IPS-15b (cell line): ENCODE measurements around the gene MYH15.

ENCODE experiments used
- H3K27me3 ChIP-seq: one replicate; pipeline ENCODE4 v1.6.1; 2013; ENCODE audit warnings: low read length; ENCODE audit not compliant: control insufficient read depth, insufficient read depth
- H3K36me3 ChIP-seq: one replicate; pipeline ENCODE4 v1.6.1; 2013; ENCODE audit warnings: low read length; ENCODE audit not compliant: control insufficient read depth, insufficient read depth
- H3K4me1 ChIP-seq: one replicate; pipeline ENCODE4 v1.6.1; 2013; ENCODE audit warnings: mild to moderate bottlenecking, low read length; ENCODE audit not compliant: control insufficient read depth, insufficient read depth
- H3K4me3 ChIP-seq: one replicate; pipeline ENCODE4 v1.5.1; 2013; ENCODE audit warnings: low read depth, low read length
- H3K9ac ChIP-seq: one replicate; pipeline ENCODE4 v1.6.1; 2013; ENCODE audit warnings: low read depth, mild to moderate bottlenecking, low read length
- H3K9me3 ChIP-seq: one replicate; pipeline ENCODE4 v1.6.1; 2013; ENCODE audit warnings: mild to moderate bottlenecking, low read length; ENCODE audit not compliant: control insufficient read depth, insufficient read depth

Gene MYH15

GRCh38 chr3:108507902-108508301 is 2.5 kb downstream of the MYH15 start:
- peaks cover 5% of the 10 kb centered on the region for H3K4me1 ChIP-seq
- H3K36me3 ChIP-seq = no peaks in the 10 kb centered on the region
- H3K9me3 ChIP-seq = no peaks in the 10 kb centered on the region
- no peak overlapping the region for H3K9ac ChIP-seq
- no peaks in the 10 kb centered on the region for H3K27me3 ChIP-seq
- H3K4me3 ChIP-seq = no peak overlapping the region

GRCh38 chr3:108505811-108506210 is 4.6 kb downstream of the MYH15 start:
- no peaks in the 10 kb centered on the region for H3K27me3 ChIP-seq
- H3K4me3 ChIP-seq = no peak overlapping the region
- no peaks in the 10 kb centered on the region for H3K36me3 ChIP-seq
- H3K9ac ChIP-seq = no peak overlapping the region
- H3K9me3 ChIP-seq = no peaks in the 10 kb centered on the region
- peaks cover 5% of the 10 kb centered on the region for H3K4me1 ChIP-seq

GRCh38 chr3:108503722-108504121 is 6.7 kb downstream of the MYH15 start:
- no peaks in the 10 kb centered on the region for H3K9me3 ChIP-seq
- peaks cover 5% of the 10 kb centered on the region for H3K4me1 ChIP-seq
- no peaks in the 10 kb centered on the region for H3K36me3 ChIP-seq
- H3K9ac ChIP-seq = no peak overlapping the region
- no peaks in the 10 kb centered on the region for H3K27me3 ChIP-seq
- H3K4me3 ChIP-seq = no peak overlapping the region

GRCh38 chr3:108501535-108501934 is 8.9 kb downstream of the MYH15 start:
- H3K4me1 ChIP-seq = no peaks in the 10 kb centered on the region
- H3K9me3 ChIP-seq = no peaks in the 10 kb centered on the region
- no peaks in the 10 kb centered on the region for H3K27me3 ChIP-seq
- no peaks in the 10 kb centered on the region for H3K36me3 ChIP-seq
- H3K4me3 ChIP-seq = no peak overlapping the region
- no peak overlapping the region for H3K9ac ChIP-seq

GRCh38 chr3:108500728-108501127 is 9.7 kb downstream of the MYH15 start:
- H3K9me3 ChIP-seq = no peaks in the 10 kb centered on the region
- H3K36me3 ChIP-seq = no peaks in the 10 kb centered on the region
- H3K27me3 ChIP-seq = no peaks in the 10 kb centered on the region
- no peak overlapping the region for H3K9ac ChIP-seq
- no peak overlapping the region for H3K4me3 ChIP-seq
- H3K4me1 ChIP-seq = no peaks in the 10 kb centered on the region

GRCh38 chr3:108497271-108497670 is 13.1 kb downstream of the MYH15 start:
- H3K4me3 ChIP-seq = no peak overlapping the region
- H3K27me3 ChIP-seq = no peaks in the 10 kb centered on the region
- H3K4me1 ChIP-seq = no peaks in the 10 kb centered on the region
- H3K9me3 ChIP-seq = no peaks in the 10 kb centered on the region
- no peak overlapping the region for H3K9ac ChIP-seq
- no peaks in the 10 kb centered on the region for H3K36me3 ChIP-seq

GRCh38 chr3:108495717-108496116 is 14.7 kb downstream of the MYH15 start:
- H3K9me3 ChIP-seq = no peaks in the 10 kb centered on the region
- no peak overlapping the region for H3K4me3 ChIP-seq
- H3K27me3 ChIP-seq = no peaks in the 10 kb centered on the region
- H3K4me1 ChIP-seq = no peaks in the 10 kb centered on the region
- no peaks in the 10 kb centered on the region for H3K36me3 ChIP-seq
- H3K9ac ChIP-seq = no peak overlapping the region

GRCh38 chr3:108494906-108495531 is 15.4 kb downstream of the MYH15 start:
- Histone ChIP-seq H3K27me3 (no peaks in the 10 kb centered on the region), H3K9ac (no peak overlapping the region)

GRCh38 chr3:108493862-108494261 is 16.5 kb downstream of the MYH15 start:
- Histone ChIP-seq H3K4me1 (no peaks in the 10 kb centered on the region), H3K27me3 (no peaks in the 10 kb centered on the region), H3K9me3 (no peaks in the 10 kb centered on the region), H3K36me3 (no peaks in the 10 kb centered on the region), H3K9ac (no peak overlapping the region), H3K4me3 (no peak overlapping the region)

More at GRCh38 chr3:108494906-108495531, 15.4 kb downstream of the MYH15 start:
- Histone ChIP-seq H3K4me1 (no peaks in the 10 kb centered on the region), H3K36me3 (no peaks in the 10 kb centered on the region), H3K4me3 (no peak overlapping the region), H3K9me3 (no peaks in the 10 kb centered on the region)

GRCh38 chr3:108491456-108491855 is 18.9 kb downstream of the MYH15 start:
- Histone ChIP-seq H3K4me3 (no peak overlapping the region), H3K9ac (no peak overlapping the region), H3K9me3 (no peaks in the 10 kb centered on the region), H3K27me3 (no peaks in the 10 kb centered on the region), H3K4me1 (no peaks in the 10 kb centered on the region), H3K36me3 (no peaks in the 10 kb centered on the region)

- Histone ChIP-seq H3K4me1 (peaks cover 16% of the 10 kb centered on the region), H3K36me3 (no peaks in the 10 kb centered on the region), H3K4me3 (no peak overlapping the region), H3K9ac (no peak overlapping the region), H3K9me3 (no peaks in the 10 kb centered on the region), H3K27me3 (no peaks in the 10 kb centered on the region)
Observed at GRCh38 chr3:108489776-108490175, 20.6 kb downstream of the MYH15 start.

GRCh38 chr3:108488631-108489030 is 21.8 kb downstream of the MYH15 start:
- H3K9me3 ChIP-seq = no peaks in the 10 kb centered on the region
- peaks cover 18% of the 10 kb centered on the region for H3K4me1 ChIP-seq

More at GRCh38 chr3:108488631-108489030, 21.8 kb downstream of the MYH15 start:
- Histone ChIP-seq H3K36me3 (no peaks in the 10 kb centered on the region), H3K27me3 (no peaks in the 10 kb centered on the region), H3K9ac (no peak overlapping the region), H3K4me3 (no peak overlapping the region)
